GM12878 (cell line): ENCODE data around the gene ZNF687. TPM values are rescaled to one million over a fixed set of nuclear protein-coding genes. Genes with fewer than 3 reads are reported as not detected.

ENCODE experiments used
- BACH1 ChIP-seq: fragments of 450-650 bp; IDR thresholded peaks from 2 replicates; pipeline ENCODE4 v1.6.1; 2017; ENCODE audit warnings: mild to moderate bottlenecking, borderline replicate concordance
- BCL11A ChIP-seq: IDR thresholded peaks from 2 replicates; pipeline ENCODE4 v1.6.1; 2011; ENCODE audit warnings: low read depth, low read length
- BHLHE40 ChIP-seq, 2 experiments: fragments of 450-650 bp in 1 of 2; IDR thresholded peaks; 2 replicates each; pipeline ENCODE4 v1.6.1; 2011 to 2017; ENCODE audit warnings: low read depth in 2 of 2, borderline replicate concordance in 1 of 2, improper control_type of control experiment in 1 of 2, low read length in 1 of 2, mild to moderate bottlenecking in 1 of 2
- CHD1 ChIP-seq: IDR thresholded peaks from 2 replicates; pipeline ENCODE4 v1.6.1; 2012; ENCODE audit warnings: low read depth, low read length, improper control_type of control experiment
- CHD4 ChIP-seq: fragments of 200-600 bp; sonication (generic); IDR thresholded peaks from 2 replicates; pipeline ENCODE4 v1.6.1; 2016; ENCODE audit warnings: mild to moderate bottlenecking
- EGR1 ChIP-seq, 2 experiments: IDR thresholded peaks; 1 replicate in 1 of 2; 2 replicates in 1 of 2; pipeline ENCODE4 v1.6.1; 2011 to 2012; ENCODE audit warnings: low read depth in 2 of 2, low read length in 2 of 2, borderline replicate concordance in 1 of 2, mild to moderate bottlenecking in 1 of 2, moderate library complexity in 1 of 2
- NBN ChIP-seq: fragments of 450-650 bp; IDR thresholded peaks from 2 replicates; pipeline ENCODE4 v1.6.1; 2016
- NFYB ChIP-seq: IDR thresholded peaks from 2 replicates; pipeline ENCODE4 v1.6.1; 2011; ENCODE audit warnings: low read depth, mild to moderate bottlenecking, low read length, improper control_type of control experiment, moderate library complexity; ENCODE audit not compliant: insufficient read depth
- POLR2AphosphoS5 ChIP-seq: IDR thresholded peaks from 2 replicates; pipeline ENCODE4 v1.6.1; 2011; ENCODE audit warnings: mild to moderate bottlenecking, low read length, inconsistent platforms
- RELB ChIP-seq: fragments of 450-650 bp; IDR thresholded peaks from 2 replicates; pipeline ENCODE4 v1.6.1; 2017; ENCODE audit warnings: low read depth, mild to moderate bottlenecking, moderate library complexity
- SPI1 ChIP-seq: IDR thresholded peaks from 2 replicates; pipeline ENCODE4 v1.6.1; 2011; ENCODE audit warnings: low read depth, mild to moderate bottlenecking, low read length, moderate library complexity, borderline replicate concordance; ENCODE audit not compliant: insufficient read depth
- SUPT20H ChIP-seq: IDR thresholded peaks from 2 replicates; pipeline ENCODE4 v1.6.1; 2011; ENCODE audit warnings: low read depth, mild to moderate bottlenecking, low read length, moderate library complexity, borderline replicate concordance; ENCODE audit not compliant: control insufficient read depth
- TAF1 ChIP-seq: IDR thresholded peaks from 2 replicates; pipeline ENCODE4 v1.6.1; 2011; ENCODE audit warnings: mild to moderate bottlenecking, low read depth, low read length, borderline replicate concordance
- ZBTB40 ChIP-seq: fragments of 450-650 bp; IDR thresholded peaks from 2 replicates; pipeline ENCODE4 v1.6.1; 2016; ENCODE audit warnings: mild to moderate bottlenecking, moderate library complexity, borderline replicate concordance
- ZNF592 ChIP-seq: fragments of 450-650 bp; IDR thresholded peaks from 2 replicates; pipeline ENCODE4 v1.6.1; 2017; ENCODE audit warnings: mild to moderate bottlenecking, moderate library complexity
- polyA plus RNA-seq, 11 experiments: library from polyadenylated mRNA; depleted of rRNA in 4 of 11; unstranded in 6 of 11; stranded (reverse) in 5 of 11; fragments of >200 nt; fragmentation: Nextera tagmentation in 4 of 11; fragmentation: Illumina TruSeq in 1 of 11; extraction: Ambion mirVana in 4 of 11; extraction: Trizol in 1 of 11; gene quantifications; 1 replicate in 1 of 11; 2 replicates in 10 of 11; pipeline versions ENCODE4 v1.2.1 to v1.2.3, GENCODE V29; 2011 to 2016; ENCODE audit warnings: inconsistent platforms in 2 of 11, missing spikeins in 2 of 11, low read depth in 1 of 11
- total RNA-seq, 4 experiments: library from RNA; depleted of rRNA in 3 of 4; stranded (reverse); fragments of >200 nt in 3 of 4; fragmentation: Illumina TruSeq in 1 of 4; extraction: Trizol in 1 of 4; gene quantifications; 2 replicates each; pipeline versions ENCODE4 v1.2.1 to v1.2.3, GENCODE V29; 2013 to 2021
- TF ChIP-seq, protein P1 (sequence below): fragments of 150-350 bp; IDR thresholded peaks from 2 replicates; pipeline ENCODE4 v1.6.1; 2014; ENCODE audit warnings: mild to moderate bottlenecking, low read depth, low read length
- TF ChIP-seq, protein P2 (sequence below): IDR thresholded peaks from 2 replicates; pipeline ENCODE4 v1.6.1; 2012; ENCODE audit warnings: low read depth, low read length, improper control_type of control experiment

Gene ZNF687
- total and polyA plus RNA-seq, 10 of the 15 experiments (the other 5 are each of a cell fraction or from before 2014, with no cell fraction given) = 0.08 to 30.9 (median 9.9) TPM

- TF ChIP-seq RELB (peak; percentile 8; the same call in 1 of the 2 replicates), SPI1 (peak; percentile 65; the same call in 1 of the 2 replicates), ZNF592 (no peak), POLR2AphosphoS5 (peak; percentile 81), EGR1 (IDR thresholded peaks at IDR 0.05; ENCODE audit: borderline replicate concordance in 1 of 2, low read depth in 2 of 2, low read length in 2 of 2) (peak in 1 of 2 experiments; percentile 65; a peak in 2 of 3 replicates), NBN (peak; percentile 56), NFYB (no peak), ZBTB40 (peak; percentile 35; the same call in 1 of the 2 replicates), BACH1 (no peak), BCL11A (no peak), CHD4 (no peak), TAF1 (0 out of 2 replicates have a peak, but pooled peaks have one; percentile 4), CHD1 (no peak), SUPT20H (no peak), BHLHE40 (IDR thresholded peaks at IDR 0.05; ENCODE audit: borderline replicate concordance in 1 of 2, low read depth in 2 of 2, low read length in 1 of 2) (no peak)
- TF ChIP-seq, protein P1, sequence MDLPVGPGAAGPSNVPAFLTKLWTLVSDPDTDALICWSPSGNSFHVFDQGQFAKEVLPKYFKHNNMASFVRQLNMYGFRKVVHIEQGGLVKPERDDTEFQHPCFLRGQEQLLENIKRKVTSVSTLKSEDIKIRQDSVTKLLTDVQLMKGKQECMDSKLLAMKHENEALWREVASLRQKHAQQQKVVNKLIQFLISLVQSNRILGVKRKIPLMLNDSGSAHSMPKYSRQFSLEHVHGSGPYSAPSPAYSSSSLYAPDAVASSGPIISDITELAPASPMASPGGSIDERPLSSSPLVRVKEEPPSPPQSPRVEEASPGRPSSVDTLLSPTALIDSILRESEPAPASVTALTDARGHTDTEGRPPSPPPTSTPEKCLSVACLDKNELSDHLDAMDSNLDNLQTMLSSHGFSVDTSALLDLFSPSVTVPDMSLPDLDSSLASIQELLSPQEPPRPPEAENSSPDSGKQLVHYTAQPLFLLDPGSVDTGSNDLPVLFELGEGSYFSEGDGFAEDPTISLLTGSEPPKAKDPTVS = no peak
- TF ChIP-seq, protein P2, sequence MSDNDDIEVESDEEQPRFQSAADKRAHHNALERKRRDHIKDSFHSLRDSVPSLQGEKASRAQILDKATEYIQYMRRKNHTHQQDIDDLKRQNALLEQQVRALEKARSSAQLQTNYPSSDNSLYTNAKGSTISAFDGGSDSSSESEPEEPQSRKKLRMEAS = 0 out of 2 replicates have a peak, but pooled peaks have one; percentile 5
Observed at GRCh38 chr1:151326619-151327222, 44.6 kb downstream of the ZNF687 start (continued).
